WTC11 (cell line): ENCODE results near the gene FMN2. TPM values are rescaled to one million over a fixed set of nuclear protein-coding genes. Genes with fewer than 3 reads are reported as not detected.

ENCODE experiments used
- ATAC-seq: fragments of 200-7000 bp; cut with Tn5 transposase; 2 replicates; pipeline ENCODE4 v1.10.0; 2021; ENCODE audit warnings: mild to moderate bottlenecking, moderate library complexity
- CTCF ChIA-PET: fragments of 300-600 bp; sonication (Branson Sonifier 250); formaldehyde crosslinking; loops from one replicate; lab custom pipeline; 2021; ENCODE audit warnings: antibody characterized with exemption; lab: Charles Lee
- POLR2A ChIA-PET: fragments of 350-600 bp; sonication (Branson Sonifier 250); formaldehyde crosslinking; loops from one replicate; lab custom pipeline; 2021; ENCODE audit warnings: antibody characterized with exemption; lab: Charles Lee
- DNase-seq: peaks from one replicate; pipeline ENCODE4 v3.0.0; 2021; ENCODE audit warnings: low spot score
- H3K27ac Mint-ChIP-seq: 2 replicates; pipeline ENCODE4 v1.8.0; 2021; ENCODE audit warnings: mixed read lengths
- H3K27me3 Mint-ChIP-seq: 2 replicates; pipeline ENCODE4 v1.8.0; 2021; ENCODE audit warnings: low read depth, mild to moderate bottlenecking, moderate library complexity, mixed read lengths
- H3K36me3 Mint-ChIP-seq: 2 replicates; pipeline ENCODE4 v1.8.0; 2021; ENCODE audit warnings: mixed read lengths
- H3K4me1 Mint-ChIP-seq: 2 replicates; pipeline ENCODE4 v1.8.0; 2022; ENCODE audit warnings: mixed read lengths
- H3K4me3 Mint-ChIP-seq: 2 replicates; pipeline ENCODE4 v1.8.0; 2021; ENCODE audit warnings: mild to moderate bottlenecking, moderate library complexity, mixed read lengths
- H3K9me3 Mint-ChIP-seq: 2 replicates; pipeline ENCODE4 v1.8.0; 2021; ENCODE audit warnings: mixed read lengths
- AR ChIP-seq: fragments of 250-450 bp; sonication (Bioruptor Pico); IDR thresholded peaks from 2 replicates; pipeline ENCODE4 v1.9.0; 2021; ENCODE audit warnings: mild to moderate bottlenecking
- ARID4B ChIP-seq: sonication (generic); formaldehyde crosslinking; IDR thresholded peaks from 2 replicates; pipeline ENCODE4 v1.8.0; 2023; ENCODE audit warnings: missing genetic modification reagents, mild to moderate bottlenecking, borderline replicate concordance
- HMGXB4 ChIP-seq: sonication (generic); formaldehyde crosslinking; IDR thresholded peaks from 2 replicates; pipeline ENCODE4 v1.8.1; 2023; ENCODE audit warnings: mild to moderate bottlenecking, moderate library complexity, missing genetic modification reagents
- IRF1 ChIP-seq: sonication (generic); formaldehyde crosslinking; IDR thresholded peaks from 2 replicates; pipeline ENCODE4 v1.8.0; 2023; ENCODE audit warnings: missing genetic modification reagents
- JAZF1 ChIP-seq: fragments of 250-450 bp; sonication (Bioruptor Pico); IDR thresholded peaks from 2 replicates; pipeline ENCODE4 v1.9.0; 2021; ENCODE audit warnings: moderate library complexity, mild to moderate bottlenecking, inconsistent platforms
- PREB ChIP-seq: sonication (generic); formaldehyde crosslinking; IDR thresholded peaks from 2 replicates; pipeline ENCODE4 v1.8.1; 2022; ENCODE audit warnings: mild to moderate bottlenecking, missing genetic modification reagents, moderate library complexity, borderline replicate concordance
- SP1 ChIP-seq: sonication (generic); formaldehyde crosslinking; conservative IDR thresholded peaks from 2 replicates; pipeline ENCODE4 v1.8.1; 2022; ENCODE audit warnings: missing genetic modification reagents
- USF1 ChIP-seq: sonication (generic); formaldehyde crosslinking; IDR thresholded peaks from 2 replicates; pipeline ENCODE4 v1.8.0; 2022; ENCODE audit warnings: mild to moderate bottlenecking, missing genetic modification reagents
- USF2 ChIP-seq: sonication (generic); formaldehyde crosslinking; IDR thresholded peaks from 2 replicates; pipeline ENCODE4 v1.8.1; 2023; ENCODE audit warnings: mild to moderate bottlenecking, missing genetic modification reagents, moderate library complexity
- ZNF423 ChIP-seq: fragments of 250-450 bp; sonication (Bioruptor Pico); IDR thresholded peaks from 2 replicates; pipeline ENCODE4 v2.1.2; 2022; ENCODE audit warnings: mild to moderate bottlenecking, moderate library complexity
- ZNF425 ChIP-seq: fragments of 250-450 bp; sonication (Bioruptor Pico); conservative IDR thresholded peaks from 2 replicates; pipeline ENCODE4 v1.9.0; 2021; ENCODE audit warnings: mild to moderate bottlenecking
- total RNA-seq: library from RNA; stranded (reverse); gene quantifications from 3 replicates; pipeline ENCODE4 v1.2.3, GENCODE V29; 2021

FMN2 gene
- total RNA-seq, 1 experiment from 2014 or later = 1.8 TPM

GRCh38 chr1:240199758-240200645 is 108.3 kb downstream of the FMN2 start:
- ATAC-seq = no peak
- Mint-ChIP-seq H3K27me3 (no peaks in the 10 kb centered on the region), H3K4me1 (no peaks in the 10 kb centered on the region), H3K4me3 (no peak overlapping the region), H3K27ac (no peak overlapping the region), H3K36me3 (peaks cover 14% of the 10 kb centered on the region), H3K9me3 (peaks cover 20% of the 10 kb centered on the region)
- DNase-seq = no peak
- no peak for TF ChIP-seq PREB
- TF ChIP-seq HMGXB4 = no peak
- no peak for TF ChIP-seq USF1 (CRISPR knock-in tag)
- TF ChIP-seq ZNF423 (CRISPR knock-in tag) = no peak
- TF ChIP-seq SP1 (CRISPR knock-in tag) = no peak
- no peak for TF ChIP-seq ARID4B (CRISPR knock-in tag)
- ChIA-PET CTCF (interaction anchor here (1.0 to 2.3 kb wide), 2 partner anchors 11 to 51 kb away, joined by 3 to 15 read pairs; no protein-coding TSS in a partner anchor), POLR2A (no interaction called here)

- no peak overlapping the region for H3K4me3 Mint-ChIP-seq
- TF ChIP-seq IRF1 (CRISPR knock-in tag) (no peak), ZNF425 (CRISPR knock-in tag) (no peak), ARID4B (CRISPR knock-in tag) (no peak), AR (CRISPR knock-in tag) (no peak), JAZF1 (no peak), USF2 (CRISPR knock-in tag) (no peak)
Measured at GRCh38 chr1:240201931-240202330, 110.2 kb downstream of the FMN2 start.

More at GRCh38 chr1:240201931-240202330, 110.2 kb downstream of the FMN2 start:
- no peaks in the 10 kb centered on the region for H3K4me1 Mint-ChIP-seq
- DNase-seq (no peak), ATAC-seq (no peak)
- POLR2A ChIA-PET = no interaction called here
- CTCF ChIA-PET = no interaction called here
- H3K27me3 Mint-ChIP-seq = no peaks in the 10 kb centered on the region
- H3K36me3 Mint-ChIP-seq = peaks cover 14% of the 10 kb centered on the region
- H3K9me3 Mint-ChIP-seq = peaks cover 24% of the 10 kb centered on the region
- no peak overlapping the region for H3K27ac Mint-ChIP-seq
